Activated CD4-positive, alpha-beta memory T cell treated with anti-CD3 and anti-CD28 coated beads for 36 hours (primary cell): ENCODE measurements around the gene ASIC4. TPM values are rescaled to one million over a fixed set of nuclear protein-coding genes. Genes with fewer than 3 reads are reported as not detected.

Experiments used
- CTCF ChIA-PET: fragments of 350-600 bp; sonication (Branson Sonifier 250); formaldehyde crosslinking; loops from one replicate; lab custom pipeline; 2021; ENCODE audit warnings: antibody characterized with exemption, inconsistent platforms; lab: Charles Lee
- POLR2A ChIA-PET: fragments of 350-600 bp; sonication (Branson Sonifier 250); formaldehyde crosslinking; loops from one replicate; lab custom pipeline; 2021; ENCODE audit warnings: antibody characterized with exemption; lab: Charles Lee
- DNase-seq: peaks from one replicate; pipeline ENCODE4 v3.0.0-alpha.2; 2020
- H3K27ac Mint-ChIP-seq: one replicate; pipeline ENCODE4 v1.8.0; 2021; ENCODE audit warnings: mixed read lengths
- H3K27me3 Mint-ChIP-seq: one replicate; pipeline ENCODE4 v1.8.0; 2021; ENCODE audit warnings: mixed read lengths
- H3K36me3 Mint-ChIP-seq: one replicate; pipeline ENCODE4 v1.8.0; 2021; ENCODE audit warnings: mixed read lengths
- H3K4me1 Mint-ChIP-seq: one replicate; pipeline ENCODE4 v1.8.0; 2021; ENCODE audit warnings: low read depth, mixed read lengths
- H3K4me3 Mint-ChIP-seq: one replicate; pipeline ENCODE4 v1.8.0; 2021; ENCODE audit warnings: mild to moderate bottlenecking, mixed read lengths
- H3K9me3 Mint-ChIP-seq: one replicate; pipeline ENCODE4 v1.8.0; 2021; ENCODE audit warnings: mixed read lengths
- intact Hi-C: fragments of 100-400 bp; cut with micrococcal nuclease; formaldehyde crosslinking; loops from one replicate; pipeline ENCODE4 v1.15.1; 2023
- total RNA-seq, 2 experiments: library from RNA; stranded (reverse); gene quantifications; one replicate each; pipeline ENCODE4 v1.2.3, GENCODE V29; 2021

Gene ASIC4
- total RNA-seq, 2 experiments from 2014 or later = 0.07 TPM; not detected in 1

DNA sequence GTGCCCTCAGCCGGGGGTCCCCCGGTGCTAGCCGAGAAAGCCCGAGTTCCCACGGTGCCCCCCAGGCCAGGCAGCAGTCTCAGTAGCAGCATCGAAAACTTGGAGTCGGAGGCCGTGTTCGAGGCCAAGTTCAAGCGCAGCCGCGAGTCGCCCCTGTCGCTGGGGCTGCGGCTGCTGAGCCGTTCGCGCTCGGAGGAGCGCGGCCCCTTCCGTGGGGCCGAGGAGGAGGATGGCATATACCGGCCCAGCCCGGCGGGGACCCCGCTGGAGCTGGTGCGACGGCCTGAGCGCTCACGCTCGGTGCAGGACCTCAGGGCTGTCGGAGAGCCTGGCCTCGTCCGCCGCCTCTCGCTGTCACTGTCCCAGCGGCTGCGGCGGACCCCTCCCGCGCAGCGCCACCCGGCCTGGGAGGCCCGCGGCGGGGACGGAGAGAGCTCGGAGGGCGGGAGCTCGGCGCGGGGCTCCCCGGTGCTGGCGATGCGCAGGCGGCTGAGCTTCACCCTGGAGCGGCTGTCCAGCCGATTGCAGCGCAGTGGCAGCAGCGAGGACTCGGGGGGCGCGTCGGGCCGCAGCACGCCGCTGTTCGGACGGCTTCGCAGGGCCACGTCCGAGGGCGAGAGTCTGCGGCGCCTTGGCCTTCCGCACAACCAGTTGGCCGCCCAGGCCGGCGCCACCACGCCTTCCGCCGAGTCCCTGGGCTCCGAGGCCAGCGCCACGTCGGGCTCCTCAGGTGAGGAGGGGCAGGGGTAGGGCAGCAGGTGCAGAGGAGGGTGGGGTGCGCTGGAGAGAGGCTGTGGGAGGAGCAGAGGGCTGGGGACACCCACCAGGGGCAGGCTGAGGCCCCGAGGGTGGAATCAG lies 29.7 kb upstream of the ASIC4 start:
- no peaks in the 10 kb centered on the region for H3K36me3 Mint-ChIP-seq
- ChIA-PET CTCF (interaction anchor here (1.0 to 4.0 kb wide), 6 partner anchors 8 to 57 kb away, joined by 4 to 22 read pairs (median 6); partner anchors contain the start of gene GMPPA), POLR2A (no interaction called here)
- peaks cover 35% of the 10 kb centered on the region for H3K27me3 Mint-ChIP-seq
- no peak overlapping the region for H3K4me3 Mint-ChIP-seq
- no peaks in the 10 kb centered on the region for H3K9me3 Mint-ChIP-seq
- intact Hi-C loops = no loop called here
- H3K27ac Mint-ChIP-seq = no peak overlapping the region
- no peak for DNase-seq
- H3K4me1 Mint-ChIP-seq = peaks cover 2% of the 10 kb centered on the region

DNA sequence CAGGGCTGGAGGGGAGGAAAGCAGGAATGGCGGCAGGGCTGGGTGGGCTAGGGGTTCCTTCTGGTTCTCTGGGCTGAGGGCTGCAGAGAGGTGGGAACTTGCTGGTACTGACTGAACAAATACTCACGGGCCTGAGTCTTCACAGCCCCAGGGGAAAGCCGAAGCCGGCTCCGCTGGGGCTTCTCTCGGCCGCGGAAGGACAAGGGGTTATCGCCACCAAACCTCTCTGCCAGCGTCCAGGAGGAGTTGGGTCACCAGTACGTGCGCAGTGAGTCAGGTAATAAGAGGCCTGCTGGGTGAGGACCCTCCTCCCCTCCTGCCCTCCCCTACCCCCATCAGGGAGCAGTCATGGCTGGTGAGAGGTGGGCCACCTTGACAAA lies 29.1 kb upstream of the ASIC4 start:
- no peaks in the 10 kb centered on the region for H3K9me3 Mint-ChIP-seq
- ChIA-PET CTCF (interaction anchor here (0.9 to 4.0 kb wide), 8 partner anchors 9 to 45 kb away, joined by 3 to 22 read pairs (median 6); partner anchors contain the start of gene GMPPA), POLR2A (no interaction called here)
- intact Hi-C loops = no loop called here
- DNase-seq = no peak
- peaks cover 2% of the 10 kb centered on the region for H3K4me1 Mint-ChIP-seq
- H3K36me3 Mint-ChIP-seq = no peaks in the 10 kb centered on the region
- no peak overlapping the region for H3K27ac Mint-ChIP-seq
- H3K27me3 Mint-ChIP-seq = peaks cover 35% of the 10 kb centered on the region
- no peak overlapping the region for H3K4me3 Mint-ChIP-seq

DNA sequence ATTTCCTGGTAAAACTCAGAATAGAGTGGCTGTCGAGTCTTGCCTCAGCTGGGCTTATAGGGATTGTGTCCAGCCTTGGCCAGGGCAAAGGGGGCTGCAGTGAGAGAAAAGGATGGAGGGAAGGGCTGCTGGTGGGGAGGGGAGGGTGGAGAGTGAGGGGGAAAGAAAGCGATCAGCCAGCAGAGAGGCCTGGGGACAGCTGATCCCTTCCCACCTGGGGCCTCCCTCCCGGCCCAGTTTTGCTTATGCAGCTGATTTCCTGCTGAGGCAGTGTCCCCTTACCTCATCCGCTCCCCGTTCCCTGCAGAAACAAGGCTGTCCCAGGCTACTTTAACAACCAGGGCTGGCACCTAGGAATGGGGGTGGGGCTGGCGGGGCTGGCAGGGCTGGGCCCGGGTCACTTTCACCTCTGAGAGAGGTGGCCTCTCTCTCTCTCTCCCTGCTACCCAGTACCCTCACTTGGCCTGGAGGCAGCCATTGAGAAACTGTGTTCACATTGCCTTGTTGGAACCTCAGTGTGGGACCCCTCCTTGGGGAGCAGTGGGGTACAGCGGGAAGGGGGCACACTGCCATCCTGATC lies 27.8 kb upstream of the ASIC4 start:
- Mint-ChIP-seq H3K27ac (no peak overlapping the region), H3K36me3 (no peaks in the 10 kb centered on the region), H3K9me3 (no peaks in the 10 kb centered on the region), H3K27me3 (peaks cover 33% of the 10 kb centered on the region), H3K4me1 (peaks cover 2% of the 10 kb centered on the region), H3K4me3 (no peak overlapping the region)
- CTCF ChIA-PET = interaction anchor here (0.7 to 3.8 kb wide), 6 partner anchors 9 to 84 kb away, joined by 3 to 22 read pairs (median 6); partner anchors contain the start of gene GMPPA
- DNase-seq = no peak
- intact Hi-C loops = no loop called here
- POLR2A ChIA-PET = no interaction called here

DNA sequence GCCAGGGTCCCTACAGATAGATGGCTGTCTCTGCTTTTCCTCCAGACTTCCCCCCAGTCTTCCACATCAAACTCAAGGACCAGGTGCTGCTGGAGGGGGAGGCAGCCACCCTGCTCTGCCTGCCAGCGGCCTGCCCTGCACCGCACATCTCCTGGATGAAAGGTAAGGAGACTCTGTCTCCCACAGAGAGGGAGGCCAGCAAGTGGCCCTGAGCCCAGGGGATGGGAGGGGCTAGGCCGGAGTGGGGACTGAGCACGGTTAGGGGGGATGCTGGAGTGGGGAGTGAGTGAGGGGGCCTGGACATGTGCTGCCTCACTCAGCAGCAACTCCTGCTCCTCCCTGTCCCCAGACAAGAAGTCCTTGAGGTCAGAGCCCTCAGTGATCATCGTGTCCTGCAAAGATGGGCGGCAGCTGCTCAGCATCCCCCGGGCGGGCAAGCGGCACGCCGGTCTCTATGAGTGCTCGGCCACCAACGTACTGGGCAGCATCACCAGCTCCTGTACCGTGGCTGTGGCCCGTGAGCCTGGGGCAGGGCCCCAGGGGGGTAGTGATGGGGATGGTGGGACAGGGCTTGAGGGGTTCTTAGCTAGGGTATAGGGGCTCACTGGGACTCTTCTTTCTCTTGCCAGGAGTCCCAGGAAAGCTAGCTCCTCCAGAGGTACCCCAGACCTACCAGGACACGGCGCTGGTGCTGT lies 26.0 kb upstream of the ASIC4 start:
- H3K9me3 Mint-ChIP-seq = no peaks in the 10 kb centered on the region
- peaks cover 33% of the 10 kb centered on the region for H3K27me3 Mint-ChIP-seq
- ChIA-PET POLR2A (no interaction called here), CTCF (interaction anchor here (1.3 kb wide), 1 partner anchor 10 kb away, joined by 3 read pairs; no protein-coding TSS in a partner anchor)
- no peaks in the 10 kb centered on the region for H3K36me3 Mint-ChIP-seq
- H3K4me1 Mint-ChIP-seq = peaks cover 2% of the 10 kb centered on the region
- H3K27ac Mint-ChIP-seq = no peak overlapping the region
- intact Hi-C loops = no loop called here
- H3K4me3 Mint-ChIP-seq = no peak overlapping the region
- DNase-seq = no peak

DNA sequence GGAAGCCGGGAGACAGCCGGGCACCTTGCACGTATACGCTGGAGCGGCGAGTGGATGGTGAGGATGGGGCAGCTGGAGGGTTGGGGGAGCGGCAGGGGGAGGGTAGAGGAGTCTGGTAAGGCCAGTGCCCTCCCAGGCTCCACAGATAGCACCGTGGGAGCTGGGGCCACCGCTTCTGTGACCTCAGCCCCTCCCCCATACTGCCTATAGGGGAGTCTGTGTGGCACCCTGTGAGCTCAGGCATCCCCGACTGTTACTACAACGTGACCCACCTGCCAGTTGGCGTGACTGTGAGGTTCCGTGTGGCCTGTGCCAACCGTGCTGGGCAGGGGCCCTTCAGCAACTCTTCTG lies 25.5 kb upstream of the ASIC4 start:
- DNase-seq = no peak
- Mint-ChIP-seq H3K4me1 (peaks cover 2% of the 10 kb centered on the region), H3K9me3 (no peaks in the 10 kb centered on the region), H3K4me3 (no peak overlapping the region), H3K27me3 (peaks cover 34% of the 10 kb centered on the region), H3K36me3 (no peaks in the 10 kb centered on the region), H3K27ac (no peak overlapping the region)
- intact Hi-C loops = no loop called here
- POLR2A ChIA-PET = no interaction called here
- CTCF ChIA-PET = interaction anchor here (0.6 kb wide), 1 partner anchor 12 kb away, joined by 3 read pairs; no protein-coding TSS in a partner anchor

DNA sequence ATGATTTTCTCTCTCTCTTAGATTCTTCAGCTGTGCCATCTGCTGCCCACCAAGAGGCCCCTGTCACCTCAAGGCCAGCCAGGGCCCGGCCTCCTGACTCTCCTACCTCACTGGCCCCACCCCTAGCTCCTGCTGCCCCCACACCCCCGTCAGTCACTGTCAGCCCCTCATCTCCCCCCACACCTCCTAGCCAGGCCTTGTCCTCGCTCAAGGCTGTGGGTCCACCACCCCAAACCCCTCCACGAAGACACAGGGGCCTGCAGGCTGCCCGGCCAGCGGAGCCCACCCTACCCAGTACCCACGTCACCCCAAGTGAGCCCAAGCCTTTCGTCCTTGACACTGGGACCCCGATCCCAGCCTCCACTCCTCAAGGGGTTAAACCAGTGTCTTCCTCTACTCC lies 25.0 kb upstream of the ASIC4 start:
- no peaks in the 10 kb centered on the region for H3K9me3 Mint-ChIP-seq
- POLR2A ChIA-PET = no interaction called here
- CTCF ChIA-PET = interaction anchor here (0.6 kb wide), 1 partner anchor 11 kb away, joined by 3 read pairs; no protein-coding TSS in a partner anchor
- peaks cover 33% of the 10 kb centered on the region for H3K27me3 Mint-ChIP-seq
- H3K4me3 Mint-ChIP-seq = no peak overlapping the region
- DNase-seq = no peak
- H3K36me3 Mint-ChIP-seq = no peaks in the 10 kb centered on the region
- no peak overlapping the region for H3K27ac Mint-ChIP-seq
- intact Hi-C loops = no loop called here
- no peaks in the 10 kb centered on the region for H3K4me1 Mint-ChIP-seq

DNA sequence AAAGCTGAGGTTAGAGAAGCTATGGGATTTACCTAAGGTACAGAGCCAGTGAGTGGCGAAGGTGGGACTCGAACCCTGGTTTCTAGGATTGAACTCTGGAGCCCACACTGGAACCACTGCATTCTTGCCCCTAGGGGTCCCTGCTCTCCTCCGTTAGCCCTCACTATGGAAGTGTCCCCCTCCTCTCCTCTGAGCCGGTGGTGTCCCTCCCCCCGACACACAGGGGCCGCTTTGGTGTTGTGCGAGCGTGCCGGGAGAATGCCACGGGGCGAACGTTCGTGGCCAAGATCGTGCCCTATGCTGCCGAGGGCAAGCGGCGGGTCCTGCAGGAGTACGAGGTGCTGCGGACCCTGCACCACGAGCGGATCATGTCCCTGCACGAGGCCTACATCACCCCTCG lies 24.1 kb upstream of the ASIC4 start:
- ChIA-PET CTCF (interaction anchor here (0.6 kb wide), 1 partner anchor 40 kb away, joined by 3 read pairs; no protein-coding TSS in a partner anchor), POLR2A (no interaction called here)
- no peaks in the 10 kb centered on the region for H3K9me3 Mint-ChIP-seq
- H3K4me3 Mint-ChIP-seq = no peak overlapping the region
- DNase-seq = no peak
- H3K27ac Mint-ChIP-seq = no peak overlapping the region
- H3K4me1 Mint-ChIP-seq = no peaks in the 10 kb centered on the region
- intact Hi-C loops = no loop called here
- H3K36me3 Mint-ChIP-seq = no peaks in the 10 kb centered on the region
- peaks cover 39% of the 10 kb centered on the region for H3K27me3 Mint-ChIP-seq

DNA sequence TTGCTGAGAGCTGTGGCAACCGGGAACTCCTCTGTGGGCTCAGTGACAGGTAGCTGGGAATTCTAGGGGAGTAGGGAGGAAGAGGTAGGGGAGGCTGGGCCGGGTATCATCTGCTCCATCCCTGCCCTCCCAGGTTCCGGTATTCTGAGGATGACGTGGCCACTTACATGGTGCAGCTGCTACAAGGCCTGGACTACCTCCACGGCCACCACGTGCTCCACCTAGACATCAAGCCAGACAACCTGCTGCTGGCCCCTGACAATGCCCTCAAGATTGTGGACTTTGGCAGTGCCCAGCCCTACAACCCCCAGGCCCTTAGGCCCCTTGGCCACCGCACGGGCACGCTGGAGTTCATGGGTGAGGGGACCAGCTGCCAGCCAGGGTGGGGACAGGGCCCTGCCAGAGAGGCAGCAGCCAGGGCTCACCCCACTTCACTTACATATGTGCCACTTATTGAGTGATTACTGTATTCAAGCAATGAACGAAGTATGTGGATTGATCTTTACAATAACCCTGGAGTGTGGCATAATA lies 23.6 kb upstream of the ASIC4 start:
- Mint-ChIP-seq H3K4me3 (no peak overlapping the region), H3K4me1 (no peaks in the 10 kb centered on the region), H3K36me3 (no peaks in the 10 kb centered on the region), H3K27me3 (peaks cover 36% of the 10 kb centered on the region), H3K9me3 (no peaks in the 10 kb centered on the region), H3K27ac (no peak overlapping the region)
- intact Hi-C loops = no loop called here
- CTCF ChIA-PET = interaction anchor here (0.6 to 10.7 kb wide), 2 partner anchors 35 to 39 kb away, joined by 3 to 277 read pairs; no protein-coding TSS in a partner anchor
- POLR2A ChIA-PET = no interaction called here
- DNase-seq = no peak

DNA sequence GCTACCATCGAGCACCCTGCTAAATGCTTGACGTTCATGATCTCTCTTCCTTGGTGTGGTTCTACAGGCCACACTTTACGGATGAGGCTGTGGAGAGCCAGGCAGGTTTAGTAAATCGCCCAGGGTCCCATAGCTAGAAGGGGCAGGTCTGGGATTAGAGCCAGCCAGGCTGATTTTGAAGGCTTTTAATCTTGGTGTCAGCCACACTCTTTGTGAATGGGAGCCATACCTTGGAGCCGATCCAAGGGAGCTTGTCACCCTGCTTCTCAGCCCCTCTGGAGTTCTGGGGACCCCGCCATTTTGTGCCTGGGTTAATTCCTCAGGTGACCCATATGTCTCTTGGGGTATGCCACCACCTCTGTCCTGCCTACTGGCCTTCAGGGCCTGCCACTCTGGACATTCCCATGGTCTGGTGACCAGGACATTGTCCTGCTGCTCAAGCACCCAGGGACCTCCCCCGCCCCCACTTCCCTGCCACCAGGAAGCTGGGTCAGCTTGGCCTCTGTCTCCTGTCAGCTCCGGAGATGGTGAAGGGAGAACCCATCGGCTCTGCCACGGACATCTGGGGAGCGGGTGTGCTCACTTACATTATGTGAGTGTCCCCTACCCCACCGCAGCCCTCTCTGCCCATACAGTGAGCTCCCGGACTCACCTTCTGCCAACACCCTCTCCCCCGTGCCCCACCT lies 22.9 kb upstream of the ASIC4 start:
- no peak for DNase-seq
- POLR2A ChIA-PET = no interaction called here
- H3K4me3 Mint-ChIP-seq = no peak overlapping the region
- intact Hi-C loops = no loop called here
- H3K36me3 Mint-ChIP-seq = no peaks in the 10 kb centered on the region
- H3K27me3 Mint-ChIP-seq = peaks cover 37% of the 10 kb centered on the region
- CTCF ChIA-PET = interaction anchor here (1.3 to 10.7 kb wide), 2 partner anchors 21 to 34 kb away, joined by 5 to 277 read pairs; no protein-coding TSS in a partner anchor
- peaks cover under 1% of the 10 kb centered on the region for H3K4me1 Mint-ChIP-seq
- H3K9me3 Mint-ChIP-seq = no peaks in the 10 kb centered on the region
- no peak overlapping the region for H3K27ac Mint-ChIP-seq

DNA sequence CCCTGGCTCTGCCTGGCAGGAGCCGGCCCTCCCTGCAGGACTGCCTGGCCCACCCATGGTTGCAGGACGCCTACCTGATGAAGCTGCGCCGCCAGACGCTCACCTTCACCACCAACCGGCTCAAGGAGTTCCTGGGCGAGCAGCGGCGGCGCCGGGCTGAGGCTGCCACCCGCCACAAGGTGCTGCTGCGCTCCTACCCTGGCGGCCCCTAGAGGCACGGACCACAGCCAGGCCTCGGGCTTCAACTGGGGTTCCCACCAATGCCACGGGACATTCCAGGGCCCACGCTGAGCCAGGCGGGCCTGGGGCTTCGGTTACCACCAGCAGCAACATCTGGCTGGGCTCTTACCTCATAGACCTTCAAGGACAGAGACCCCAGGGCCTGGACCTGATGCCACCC lies 21.7 kb upstream of the ASIC4 start:
- H3K36me3 Mint-ChIP-seq = no peaks in the 10 kb centered on the region
- CTCF ChIA-PET = interaction anchor here (1.3 to 10.7 kb wide), 4 partner anchors 9 to 33 kb away, joined by 4 to 277 read pairs (median 12); no protein-coding TSS in a partner anchor
- H3K27ac Mint-ChIP-seq = no peak overlapping the region
- no peak overlapping the region for H3K4me3 Mint-ChIP-seq
- no peak for DNase-seq
- H3K9me3 Mint-ChIP-seq = no peaks in the 10 kb centered on the region
- peaks cover 42% of the 10 kb centered on the region for H3K27me3 Mint-ChIP-seq
- peaks cover 9% of the 10 kb centered on the region for H3K4me1 Mint-ChIP-seq
- intact Hi-C loops = no loop called here
- POLR2A ChIA-PET = no interaction called here

DNA sequence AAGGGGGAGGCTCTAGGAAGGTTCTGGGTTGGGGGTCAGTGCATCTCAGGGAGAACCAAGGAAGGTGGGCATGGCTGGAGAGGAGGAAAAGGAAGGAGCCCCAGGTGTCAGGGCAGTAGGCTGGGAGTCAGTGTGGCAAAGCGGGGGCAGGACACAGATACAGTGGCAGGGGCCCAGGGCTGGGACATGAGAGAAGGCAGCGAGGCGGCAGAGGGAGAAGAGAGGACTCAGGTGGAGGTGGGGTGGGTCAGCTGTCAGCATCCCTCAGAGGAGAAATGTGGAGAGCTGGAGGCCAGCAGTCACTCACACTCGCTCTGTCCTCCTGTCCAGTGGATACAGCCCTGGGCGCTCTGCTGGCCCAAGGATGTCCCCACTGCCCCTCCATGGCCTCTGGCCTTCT lies 21.2 kb upstream of the ASIC4 start:
- CTCF ChIA-PET = interaction anchor here (1.8 to 10.7 kb wide), 3 partner anchors 10 to 32 kb away, joined by 4 to 277 read pairs (median 19); no protein-coding TSS in a partner anchor
- Mint-ChIP-seq H3K4me3 (no peak overlapping the region), H3K4me1 (peaks cover 13% of the 10 kb centered on the region), H3K27me3 (peaks cover 46% of the 10 kb centered on the region), H3K36me3 (no peaks in the 10 kb centered on the region), H3K27ac (no peak overlapping the region), H3K9me3 (no peaks in the 10 kb centered on the region)
- intact Hi-C loops = no loop called here
- DNase-seq = no peak
- POLR2A ChIA-PET = no interaction called here
